H1 (cell line): ENCODE data around the gene BRD1. TPM values are rescaled to one million over a fixed set of nuclear protein-coding genes. Genes with fewer than 3 reads are reported as not detected.

Experiments used
- CHD7 ChIP-seq: fragments of 300-600 bp; sonication (generic); IDR thresholded peaks from 2 replicates; pipeline ENCODE4 v1.7.1; 2012; ENCODE audit warnings: low read length, moderate library complexity, mild to moderate bottlenecking, inconsistent platforms; ENCODE audit not compliant: insufficient replicate concordance
- CTBP2 ChIP-seq: IDR thresholded peaks from 2 replicates; pipeline ENCODE4 v1.7.0; 2011; ENCODE audit warnings: borderline replicate concordance, mild to moderate bottlenecking, moderate library complexity, mixed read lengths, low read length; ENCODE audit not compliant: insufficient read depth, insufficient read length
- JUND ChIP-seq: IDR thresholded peaks from 2 replicates; pipeline ENCODE4 v1.6.1; 2011; ENCODE audit warnings: mild to moderate bottlenecking, improper control_type of control experiment, low read length
- KDM5A ChIP-seq: fragments of 200-600 bp; IDR thresholded peaks from 2 replicates; pipeline ENCODE4 v1.7.1; 2012; ENCODE audit warnings: mild to moderate bottlenecking, low read length, inconsistent platforms, mixed read lengths
- RFX5 ChIP-seq: IDR thresholded peaks from 2 replicates; pipeline ENCODE4 v1.6.1; 2011; ENCODE audit warnings: low read depth, low read length, improper control_type of control experiment, borderline replicate concordance
- RNF2 ChIP-seq: fragments of 200-900, 300-1000 bp; sonication (generic); IDR thresholded peaks from 2 replicates; pipeline ENCODE4 v1.7.1; 2016; ENCODE audit warnings: borderline replicate concordance, low read depth, mild to moderate bottlenecking, antibody characterized with exemption, low read length; ENCODE audit not compliant: poor library complexity, severe bottlenecking; ENCODE audit errors: missing control alignments
- polyA plus RNA-seq, 7 experiments: library from polyadenylated mRNA; depleted of rRNA in 3 of 7; stranded (reverse) in 5 of 7; unstranded in 2 of 7; fragments of >200 nt in 5 of 7; fragments of 200-250 nt in 2 of 7; gene quantifications; 1 replicate in 5 of 7; 2 replicates in 1 of 7; 4 replicates in 1 of 7; pipeline versions ENCODE4 v1.2.1 to v1.2.3, GENCODE V29; 2011 to 2013; ENCODE audit warnings: missing spikeins in 2 of 7, mixed read lengths in 2 of 7
- total RNA-seq: library from RNA; stranded (reverse); fragmentation: NEBNext Ultra II Directional; extraction: Animal tissue kit (Norgen Biotek cat#: 25700); gene quantifications from 2 replicates; pipeline ENCODE4 v1.2.1, GENCODE V29; 2021
- TF ChIP-seq, protein P1 (sequence below), 3 experiments: IDR thresholded peaks; 1 replicate in 2 of 3; 2 replicates in 1 of 3; pipeline versions ENCODE4 v1.5.1 to v1.6.1; 2011; ENCODE audit warnings: low read length in 3 of 3, mild to moderate bottlenecking in 3 of 3, inconsistent platforms in 2 of 3, low read depth in 1 of 3, moderate library complexity in 1 of 3; ENCODE audit not compliant: insufficient read depth in 1 of 3; ENCODE audit errors: control extremely low read depth in 1 of 3

Gene BRD1
- total and polyA plus RNA-seq, 2 of the 8 experiments (the other 6 are each of a cell fraction or from before 2014, with no cell fraction given) = 6.8 to 34.0 TPM

- TF ChIP-seq CHD7 (no peak), RFX5 (no peak), CTBP2 (no peak), KDM5A (no peak), RNF2 (no peak), JUND (no peak)
- TF ChIP-seq, protein P1, sequence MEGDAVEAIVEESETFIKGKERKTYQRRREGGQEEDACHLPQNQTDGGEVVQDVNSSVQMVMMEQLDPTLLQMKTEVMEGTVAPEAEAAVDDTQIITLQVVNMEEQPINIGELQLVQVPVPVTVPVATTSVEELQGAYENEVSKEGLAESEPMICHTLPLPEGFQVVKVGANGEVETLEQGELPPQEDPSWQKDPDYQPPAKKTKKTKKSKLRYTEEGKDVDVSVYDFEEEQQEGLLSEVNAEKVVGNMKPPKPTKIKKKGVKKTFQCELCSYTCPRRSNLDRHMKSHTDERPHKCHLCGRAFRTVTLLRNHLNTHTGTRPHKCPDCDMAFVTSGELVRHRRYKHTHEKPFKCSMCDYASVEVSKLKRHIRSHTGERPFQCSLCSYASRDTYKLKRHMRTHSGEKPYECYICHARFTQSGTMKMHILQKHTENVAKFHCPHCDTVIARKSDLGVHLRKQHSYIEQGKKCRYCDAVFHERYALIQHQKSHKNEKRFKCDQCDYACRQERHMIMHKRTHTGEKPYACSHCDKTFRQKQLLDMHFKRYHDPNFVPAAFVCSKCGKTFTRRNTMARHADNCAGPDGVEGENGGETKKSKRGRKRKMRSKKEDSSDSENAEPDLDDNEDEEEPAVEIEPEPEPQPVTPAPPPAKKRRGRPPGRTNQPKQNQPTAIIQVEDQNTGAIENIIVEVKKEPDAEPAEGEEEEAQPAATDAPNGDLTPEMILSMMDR (IDR thresholded peaks at IDR 0.05; ENCODE audit: control extremely low read depth in 1 of 3, insufficient read depth in 1 of 3, low read depth in 1 of 3, low read length in 3 of 3) = no peak
These were observed 101.5 kb downstream of the BRD1 start (continued) for GRCh38 chr22:49726022-49726681.
